ENCODE data around the gene LLGL1. TPM values are rescaled to one million over a fixed set of nuclear protein-coding genes. Genes with fewer than 3 reads are reported as not detected.

Gene LLGL1
- polyA plus RNA-seq, 1 donor from 2014 or later: 52.2 TPM

- H3F3A ChIP-seq (ENCODE audit: insufficient read depth, low read length, poor library complexity, severe bottlenecking): no peaks in the 10 kb centered on the region
- peaks cover 40% of the 10 kb centered on the region for H4K20me1 ChIP-seq (ENCODE audit: insufficient read depth)
- H3K4me3 ChIP-seq (ENCODE audit: low read length): peak overlapping the region; percentile 99
- H3K79me2 ChIP-seq (replicated peaks; ENCODE audit: insufficient read depth, low read length): peaks cover 58% of the 10 kb centered on the region
- TF ChIP-seq EP300 (conservative IDR thresholded peaks at IDR 0.05; ENCODE audit: poor library complexity, severe bottlenecking) (no peak), RAD21 (conservative IDR thresholded peaks at IDR 0.05) (no peak), SMC3 (conservative IDR thresholded peaks at IDR 0.05; ENCODE audit: poor library complexity) (no peak), CTCF (IDR thresholded peaks at IDR 0.05; ENCODE audit: poor library complexity, severe bottlenecking) (no peak), POLR2AphosphoS5 (IDR thresholded peaks at IDR 0.05) (no peak), REST (IDR thresholded peaks at IDR 0.05; ENCODE audit: borderline replicate concordance) (no peak), EZH2 (IDR thresholded peaks at IDR 0.05; ENCODE audit: borderline replicate concordance, insufficient read depth, low read length, poor library complexity, severe bottlenecking) (no peak), TAF1 (IDR thresholded peaks at IDR 0.05; ENCODE audit: low read depth) (no peak), MXI1 (conservative IDR thresholded peaks at IDR 0.05; ENCODE audit: poor library complexity, severe bottlenecking) (no peak)
- H3K9me2 ChIP-seq (ENCODE audit: insufficient read depth, low read length): no peaks in the 10 kb centered on the region
- no peaks in the 10 kb centered on the region for H3K27me3 ChIP-seq (ENCODE audit: insufficient read depth, low read depth, low read length)
- H2AFZ ChIP-seq (ENCODE audit: low read depth, low read length): no peak overlapping the region
- no peak overlapping the region for H3K27ac ChIP-seq (ENCODE audit: low read length)
- H3K9ac ChIP-seq (ENCODE audit: low read length): peak overlapping the region; percentile 84
- peak overlapping the region; percentile 95 for H3K4me2 ChIP-seq (ENCODE audit: low read length)
- H3K9me3 ChIP-seq (ENCODE audit: low read length): no peaks in the 10 kb centered on the region
- H3K36me3 ChIP-seq (ENCODE audit: insufficient read depth, low read length): no peaks in the 10 kb centered on the region
Observed at GRCh38 chr17:18185391-18185790, 40.0 kb upstream of the LLGL1 start.

- Histone ChIP-seq H2AFZ (ENCODE audit: low read depth, low read length) (no peak overlapping the region), H3K36me3 (ENCODE audit: insufficient read depth, low read length) (no peaks in the 10 kb centered on the region), H4K20me1 (ENCODE audit: insufficient read depth) (peaks cover 42% of the 10 kb centered on the region), H3F3A (ENCODE audit: insufficient read depth, low read length, poor library complexity, severe bottlenecking) (no peaks in the 10 kb centered on the region), H3K9me2 (ENCODE audit: insufficient read depth, low read length) (no peaks in the 10 kb centered on the region), H3K27ac (ENCODE audit: low read length) (no peak overlapping the region), H3K27me3 (ENCODE audit: insufficient read depth, low read depth, low read length) (no peaks in the 10 kb centered on the region), H3K9ac (ENCODE audit: low read length) (peak overlapping the region; percentile 84), H3K4me2 (ENCODE audit: low read length) (peak overlapping the region; percentile 95), H3K9me3 (ENCODE audit: low read length) (no peaks in the 10 kb centered on the region), H3K4me3 (ENCODE audit: low read length) (peak overlapping the region; percentile 99), H3K79me2 (replicated peaks; ENCODE audit: insufficient read depth, low read length) (peaks cover 65% of the 10 kb centered on the region)
- no peak for TF ChIP-seq EZH2 (IDR thresholded peaks at IDR 0.05; ENCODE audit: borderline replicate concordance, insufficient read depth, low read length, poor library complexity, severe bottlenecking)
Observed at GRCh38 chr17:18185832-18186626, 39.4 kb upstream of the LLGL1 start.

Measured in neural cell (in vitro differentiated cells).